ENCODE results near the gene PAK4.
"Not testable (repeated sequence)": the region's sequence is repeated elsewhere in the genome, so short reads cannot be mapped to it uniquely, and the experiment has no call there.

Gene PAK4

DNA sequence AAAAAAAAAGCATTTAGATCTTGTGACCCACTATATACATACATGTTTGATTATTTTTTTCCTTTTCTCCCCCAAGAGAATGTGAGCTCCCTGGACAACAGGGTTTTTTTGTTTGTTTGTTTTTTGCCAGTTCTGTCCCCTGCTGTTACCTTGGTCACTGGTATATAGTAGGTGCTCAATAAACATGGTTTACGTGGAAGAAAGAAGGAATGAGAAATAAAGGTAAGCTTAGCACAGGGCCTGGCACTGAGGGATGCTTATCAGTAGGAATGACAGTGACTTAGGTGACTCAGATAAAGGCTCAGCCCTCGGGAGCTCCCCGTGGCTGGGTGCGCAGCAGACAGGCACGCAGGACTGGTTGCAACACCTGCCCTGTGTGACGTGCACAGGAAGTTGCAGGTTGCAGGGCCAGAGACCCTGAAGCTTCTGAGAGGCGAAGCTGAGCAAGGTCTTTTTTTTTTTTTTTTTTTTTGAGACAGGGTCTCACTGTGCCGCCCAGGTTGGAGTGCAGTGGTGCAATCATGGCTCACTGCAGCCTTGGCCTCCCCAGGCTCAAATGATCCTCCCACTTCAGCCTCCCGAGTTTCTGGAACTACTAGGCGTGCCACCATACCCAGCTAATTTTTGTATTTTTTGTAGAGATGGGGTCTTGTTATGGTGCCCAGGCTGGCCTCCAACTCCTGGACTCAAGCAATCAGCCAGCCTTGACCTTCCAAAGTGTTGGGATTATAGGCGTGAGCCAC, 10.3 kb upstream of the PAK4 start:
- Mint-ChIP-seq H3K27ac (no peak overlapping the region), H3K4me1 (peaks cover 6% of the 10 kb centered on the region), H3K9me3 (no peaks in the 10 kb centered on the region), H3K4me3 (no peak overlapping the region), H3K36me3 (peaks cover 6% of the 10 kb centered on the region)
- DNase-seq (ENCODE audit: low spot score in 2 of 2), result no peak
- no peak for ATAC-seq

- H3K4me3 Mint-ChIP-seq; DNase-seq (ENCODE audit: low spot score in 2 of 2); H3K27ac Mint-ChIP-seq; H3K4me1 Mint-ChIP-seq; H3K9me3 Mint-ChIP-seq; H3K36me3 Mint-ChIP-seq; ATAC-seq: not testable (repeated sequence)
Observed at GRCh38 chr19:39117023-39117422, 8.6 kb upstream of the PAK4 start.

GRCh38 chr19:39119830-39120229, 5.8 kb upstream of the PAK4 start:
- Mint-ChIP-seq H3K4me3 (no peak overlapping the region), H3K27ac (no peak overlapping the region), H3K9me3 (no peaks in the 10 kb centered on the region), H3K4me1 (peaks cover 14% of the 10 kb centered on the region), H3K36me3 (no peaks in the 10 kb centered on the region)
- ATAC-seq, result no peak
- no peak for DNase-seq (ENCODE audit: low spot score in 2 of 2)

DNA sequence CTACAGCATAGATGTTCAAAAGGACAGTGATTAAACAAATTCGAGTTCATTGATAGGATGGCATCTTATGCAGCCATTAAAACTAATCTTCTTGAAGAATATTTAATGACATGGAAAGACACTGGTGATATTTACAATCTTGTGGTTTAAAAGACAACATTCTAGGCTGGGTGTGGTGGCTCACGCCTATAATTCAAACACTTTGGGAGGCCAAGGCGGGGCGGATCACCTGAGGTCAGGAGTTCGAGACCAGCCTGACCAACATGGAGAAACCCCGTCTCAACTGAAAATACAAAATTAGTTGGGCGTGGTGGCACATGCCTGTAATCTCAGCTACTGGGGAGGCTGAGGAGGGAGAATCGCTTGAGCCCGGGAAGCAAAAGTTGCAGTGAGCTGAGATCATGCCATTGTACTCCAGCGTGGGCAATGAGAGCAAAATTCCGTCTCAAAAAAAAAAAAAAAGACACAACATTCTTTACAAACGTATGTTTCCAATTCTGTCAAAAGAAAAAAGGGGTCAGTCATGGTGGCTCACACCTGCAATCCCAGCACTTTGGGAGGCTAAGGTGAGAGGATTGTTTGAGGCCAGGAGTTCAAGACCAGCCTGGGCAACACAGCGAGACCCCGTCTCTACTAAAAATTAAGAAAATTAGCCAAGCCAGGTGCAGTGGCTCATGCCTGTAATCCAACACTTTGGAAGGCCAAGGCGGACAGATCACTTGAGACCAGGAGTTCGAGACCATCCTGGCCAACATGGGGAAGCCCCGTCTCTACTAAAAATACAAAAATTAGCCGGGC, 2.5 kb upstream of the PAK4 start:
- peak overlapping the region; percentile 92 for H3K4me3 Mint-ChIP-seq

GRCh38 chr19:39124136-39124764, 1.3 kb upstream of the PAK4 start:
- DNase-seq (ENCODE audit: low spot score in 2 of 2), result no peak
- H3K9me3 Mint-ChIP-seq, result no peaks in the 10 kb centered on the region
- no peak for ATAC-seq
- H3K36me3 Mint-ChIP-seq, result peaks cover 9% of the 10 kb centered on the region
- peak overlapping the region; percentile 29 for H3K27ac Mint-ChIP-seq
- peaks cover 54% of the 10 kb centered on the region for H3K4me1 Mint-ChIP-seq
- peak overlapping the region; percentile 92 for H3K4me3 Mint-ChIP-seq

More for the DNA sequence above, 2.5 kb upstream of the PAK4 start:
- ATAC-seq (no peak), DNase-seq (ENCODE audit: low spot score in 2 of 2) (no peak)
- peaks cover 9% of the 10 kb centered on the region for H3K36me3 Mint-ChIP-seq
- H3K9me3 Mint-ChIP-seq, result no peaks in the 10 kb centered on the region
- peaks cover 43% of the 10 kb centered on the region for H3K4me1 Mint-ChIP-seq
- H3K27ac Mint-ChIP-seq, result no peak overlapping the region

DNA sequence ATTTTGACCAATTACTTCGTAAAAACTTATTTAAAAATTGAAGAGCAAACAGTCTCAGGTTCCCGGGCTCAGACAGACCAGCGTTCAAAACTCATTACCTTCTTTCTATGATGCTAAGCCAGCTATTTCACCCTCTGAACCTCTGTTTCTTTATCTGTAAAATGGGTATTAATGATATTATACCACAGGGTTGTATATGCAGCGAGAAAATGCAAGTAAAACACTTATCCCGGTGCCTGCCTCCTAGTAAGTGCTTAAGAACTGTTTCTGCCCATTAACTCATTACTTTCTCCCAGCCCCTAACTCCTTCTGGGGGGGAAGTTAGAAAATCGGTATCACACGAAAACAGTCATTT, 410 bp upstream of the PAK4 start:
- Mint-ChIP-seq H3K4me3 (peak overlapping the region; percentile 92), H3K27ac (peak overlapping the region; percentile 98), H3K4me1 (peaks cover 60% of the 10 kb centered on the region), H3K9me3 (no peaks in the 10 kb centered on the region), H3K36me3 (peaks cover 9% of the 10 kb centered on the region)
- no peak for ATAC-seq
- no peak for DNase-seq (ENCODE audit: low spot score in 2 of 2)

DNA sequence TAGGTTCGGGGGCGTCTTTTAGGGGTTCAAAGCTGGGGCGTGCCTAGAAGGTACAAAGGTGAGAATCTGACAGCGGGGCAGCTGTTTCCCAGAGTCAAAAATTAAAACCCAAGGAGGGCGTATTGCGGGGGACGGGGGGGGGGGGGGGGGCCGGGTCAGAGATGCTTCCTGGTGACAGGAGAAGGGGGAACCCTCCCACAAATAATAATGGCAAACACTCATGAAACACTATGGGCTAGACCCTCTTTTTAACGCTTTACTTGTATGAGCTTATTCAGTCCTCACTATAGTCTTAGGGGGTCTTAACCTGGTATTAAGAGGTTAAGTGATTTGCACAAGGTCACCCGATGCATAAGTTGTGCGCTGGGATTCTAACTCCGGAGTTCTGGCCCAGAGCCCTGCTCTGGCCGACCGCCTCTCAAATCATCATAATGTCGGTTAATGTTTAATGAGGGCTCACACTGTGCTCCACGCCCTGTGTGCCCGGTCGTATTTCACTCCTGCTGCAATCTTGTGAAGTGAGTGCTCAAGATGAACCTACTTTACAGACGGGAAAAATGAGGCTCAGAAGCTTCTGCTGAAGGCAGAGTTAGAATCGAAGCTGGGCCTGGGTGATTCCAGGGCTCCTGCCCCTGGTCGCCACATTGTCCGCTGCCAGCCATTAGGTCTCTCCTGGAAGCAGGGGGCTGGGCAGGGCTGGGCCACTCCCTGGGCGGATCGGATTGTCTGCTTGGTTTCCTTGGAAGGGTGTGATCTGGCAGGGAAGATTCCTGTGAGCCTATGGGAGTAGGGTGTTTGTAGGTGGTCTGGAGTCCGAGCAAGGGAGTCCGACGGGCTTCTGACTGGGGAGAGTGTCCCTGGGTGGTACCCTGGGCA, 964 bp downstream of the PAK4 start:
- no peak for ATAC-seq
- Mint-ChIP-seq H3K36me3 (peaks cover 9% of the 10 kb centered on the region), H3K27ac (peak overlapping the region; percentile 98), H3K4me3 (peak overlapping the region; percentile 92), H3K4me1 (peaks cover 71% of the 10 kb centered on the region), H3K9me3 (no peaks in the 10 kb centered on the region)
- DNase-seq (ENCODE audit: low spot score in 2 of 2), result no peak

- ATAC-seq, result no peak
- Mint-ChIP-seq H3K4me1 (peaks cover 85% of the 10 kb centered on the region), H3K27ac (peak overlapping the region; percentile 98), H3K4me3 (peak overlapping the region; percentile 92), H3K9me3 (no peaks in the 10 kb centered on the region), H3K36me3 (peaks cover 9% of the 10 kb centered on the region)
- no peak for DNase-seq (ENCODE audit: low spot score in 2 of 2)
Observed at GRCh38 chr19:39127812-39128515, 2.4 kb downstream of the PAK4 start.

GRCh38 chr19:39128516-39129079, 3.0 kb downstream of the PAK4 start:
- Mint-ChIP-seq H3K36me3 (peaks cover 9% of the 10 kb centered on the region), H3K4me1 (peaks cover 83% of the 10 kb centered on the region), H3K9me3 (no peaks in the 10 kb centered on the region), H3K27ac (no peak overlapping the region), H3K4me3 (no peak overlapping the region)
- no peak for DNase-seq (ENCODE audit: low spot score in 2 of 2)
- no peak for ATAC-seq

- peaks cover 9% of the 10 kb centered on the region for H3K36me3 Mint-ChIP-seq
- no peak overlapping the region for H3K27ac Mint-ChIP-seq
- ATAC-seq (no peak), DNase-seq (ENCODE audit: low spot score in 2 of 2) (no peak)
- peaks cover 81% of the 10 kb centered on the region for H3K4me1 Mint-ChIP-seq
- H3K4me3 Mint-ChIP-seq, result no peak overlapping the region
- H3K9me3 Mint-ChIP-seq, result no peaks in the 10 kb centered on the region
Observed at GRCh38 chr19:39129116-39129515, 3.5 kb downstream of the PAK4 start.

- H3K4me3 Mint-ChIP-seq, result no peak overlapping the region
- no peaks in the 10 kb centered on the region for H3K9me3 Mint-ChIP-seq
- ATAC-seq (no peak), DNase-seq (ENCODE audit: low spot score in 2 of 2) (no peak)
- peaks cover 73% of the 10 kb centered on the region for H3K4me1 Mint-ChIP-seq
- peaks cover 5% of the 10 kb centered on the region for H3K36me3 Mint-ChIP-seq
- H3K27ac Mint-ChIP-seq, result peak overlapping the region; percentile 71
Observed at GRCh38 chr19:39130337-39131254, 5.0 kb downstream of the PAK4 start.

DNA sequence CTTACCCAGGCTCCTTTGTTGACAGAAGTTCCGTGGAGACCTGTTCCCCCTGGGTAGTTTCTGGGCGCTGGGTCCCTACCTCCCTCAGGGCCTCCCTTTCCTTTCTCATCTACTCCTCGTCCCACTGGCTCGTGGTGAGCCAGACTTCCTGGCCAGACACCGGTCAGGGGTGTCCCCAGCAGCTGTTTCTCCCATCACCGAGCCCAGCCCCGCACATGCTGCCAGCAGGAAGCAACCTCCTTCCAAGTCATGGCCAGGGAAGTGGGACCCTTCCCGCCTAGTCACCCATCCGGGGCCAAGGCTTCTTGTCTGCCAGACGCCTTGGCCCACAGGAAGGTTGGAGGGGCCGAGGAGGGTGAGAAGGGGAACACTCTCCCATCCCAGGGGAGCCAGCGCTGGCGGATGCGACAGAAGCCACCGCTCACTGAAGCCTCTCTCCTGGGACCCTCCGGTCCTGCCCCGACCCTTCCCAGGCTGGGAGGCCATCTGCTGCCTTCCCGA, 5.7 kb downstream of the PAK4 start:
- H3K4me1 Mint-ChIP-seq, result peaks cover 73% of the 10 kb centered on the region

GRCh38 chr19:39132344-39132969, 6.9 kb downstream of the PAK4 start:
- no peaks in the 10 kb centered on the region for H3K36me3 Mint-ChIP-seq
- H3K27ac Mint-ChIP-seq, result peak overlapping the region; percentile 56
- no peak for DNase-seq (ENCODE audit: low spot score in 2 of 2)
- H3K9me3 Mint-ChIP-seq, result no peaks in the 10 kb centered on the region
- H3K4me1 Mint-ChIP-seq, result peaks cover 68% of the 10 kb centered on the region
- H3K4me3 Mint-ChIP-seq, result peak overlapping the region; percentile 18
- ATAC-seq, result peak; percentile 53

More for the DNA sequence above, 5.7 kb downstream of the PAK4 start:
- ATAC-seq, result no peak
- Mint-ChIP-seq H3K36me3 (no peaks in the 10 kb centered on the region), H3K27ac (peak overlapping the region; percentile 56), H3K4me3 (no peak overlapping the region), H3K9me3 (no peaks in the 10 kb centered on the region)
- DNase-seq (ENCODE audit: low spot score in 2 of 2), result no peak

Measured in stimulated activated effector memory CD8-positive, alpha-beta T cell treated with anti-CD3 and anti-CD28 coated beads, Interleukin-12 subunit alpha, Interleukin-12 subunit beta, amount 100 ng/mL, for 72 hours (primary cell).